Activated T-cell treated with anti-CD3 and anti-CD28 coated beads, Interleukin-2, amount 50 U/mL, for 24 hours (primary cell): Measurements from ENCODE around the gene USE1.

Experiments used
- DNase-seq: peaks from one replicate; pipeline ENCODE4 v3.0.0-alpha.2; 2020
- H3K27ac Mint-ChIP-seq: 2 replicates; pipeline ENCODE4 v1.8.0; 2020; ENCODE audit warnings: mild to moderate bottlenecking, mixed read lengths
- H3K27me3 Mint-ChIP-seq: 2 replicates; pipeline ENCODE4 v1.8.0; 2020; ENCODE audit warnings: mixed read lengths
- H3K36me3 Mint-ChIP-seq: 2 replicates; pipeline ENCODE4 v1.8.0; 2020; ENCODE audit warnings: low read depth, mixed read lengths
- H3K4me1 Mint-ChIP-seq: 2 replicates; pipeline ENCODE4 v1.8.0; 2020; ENCODE audit warnings: low read depth, mixed read lengths
- H3K4me3 Mint-ChIP-seq: 2 replicates; pipeline ENCODE4 v1.8.0; 2020; ENCODE audit warnings: mild to moderate bottlenecking, moderate library complexity, mixed read lengths
- H3K9me3 Mint-ChIP-seq: 2 replicates; pipeline ENCODE4 v1.8.0; 2020; ENCODE audit warnings: mixed read lengths

USE1 gene

GRCh38 chr19:17214508-17215126 is 540 bp upstream of the USE1 start:
- Mint-ChIP-seq H3K36me3 (peaks cover 73% of the 10 kb centered on the region), H3K27me3 (no peaks in the 10 kb centered on the region), H3K27ac (peak overlapping the region; percentile 97), H3K4me3 (peak overlapping the region; percentile 84), H3K4me1 (peaks cover 27% of the 10 kb centered on the region), H3K9me3 (no peaks in the 10 kb centered on the region)
- DNase-seq: no peak

DNA sequence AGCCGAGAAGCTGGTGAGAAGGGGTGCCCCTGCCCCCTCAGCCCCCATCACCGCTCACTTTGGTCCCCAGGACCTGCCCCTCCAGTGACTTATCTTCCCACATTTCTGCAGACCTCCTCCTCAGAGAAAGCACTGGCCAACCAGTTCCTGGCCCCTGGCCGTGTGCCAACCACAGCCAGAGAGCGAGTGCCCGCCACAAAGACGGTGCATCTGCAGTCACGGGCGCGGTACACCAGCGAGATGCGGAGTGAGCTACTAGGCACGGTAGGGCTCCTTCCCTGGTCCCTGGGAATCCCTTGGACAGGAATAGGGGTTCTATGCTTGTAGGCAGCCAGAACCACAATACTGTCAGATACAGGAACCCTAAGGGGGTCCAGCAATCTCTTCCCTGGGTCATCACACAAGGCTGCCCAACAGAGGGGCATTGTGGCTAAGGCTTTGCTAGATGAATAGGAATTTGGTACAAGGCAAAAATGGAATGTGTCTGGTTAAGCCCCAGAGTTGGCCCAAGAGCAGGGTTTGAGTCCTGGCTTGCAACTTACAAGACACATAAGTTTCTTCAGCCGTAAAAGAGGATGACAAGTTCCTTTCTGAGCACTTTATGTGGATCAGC is 1.0 kb downstream of the USE1 start:
- H3K9me3 Mint-ChIP-seq: no peaks in the 10 kb centered on the region
- DNase-seq: no peak
- peaks cover 30% of the 10 kb centered on the region for H3K4me1 Mint-ChIP-seq
- H3K27ac Mint-ChIP-seq: peak overlapping the region; percentile 97
- H3K4me3 Mint-ChIP-seq: peak overlapping the region; percentile 84
- no peaks in the 10 kb centered on the region for H3K27me3 Mint-ChIP-seq
- H3K36me3 Mint-ChIP-seq: peaks cover 63% of the 10 kb centered on the region

DNA sequence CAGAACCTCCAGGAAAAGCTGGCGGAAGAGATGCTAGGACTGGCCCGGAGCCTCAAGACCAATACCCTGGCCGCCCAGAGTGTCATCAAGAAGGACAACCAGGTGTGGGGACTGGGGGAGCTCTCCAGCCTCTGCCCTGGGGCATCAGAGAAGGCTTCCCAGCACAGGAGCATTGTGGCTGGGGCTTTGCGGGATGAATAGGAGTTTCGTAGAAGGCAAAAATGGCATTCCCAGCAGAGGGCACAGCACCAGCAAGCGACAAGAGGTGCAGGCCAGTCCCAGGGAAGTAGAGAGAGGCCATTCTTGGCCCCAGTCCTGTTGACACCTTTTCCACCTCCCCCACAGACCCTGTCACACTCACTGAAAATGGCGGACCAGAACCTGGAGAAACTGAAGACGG is 4.1 kb downstream of the USE1 start:
- H3K4me1 Mint-ChIP-seq: peaks cover 29% of the 10 kb centered on the region
- no peak overlapping the region for H3K4me3 Mint-ChIP-seq
- H3K36me3 Mint-ChIP-seq: peaks cover 43% of the 10 kb centered on the region
- H3K27me3 Mint-ChIP-seq: no peaks in the 10 kb centered on the region
- H3K9me3 Mint-ChIP-seq: no peaks in the 10 kb centered on the region
- DNase-seq: no peak
- H3K27ac Mint-ChIP-seq: no peak overlapping the region

GRCh38 chr19:17220207-17220758 is 5.1 kb downstream of the USE1 start:
- Mint-ChIP-seq H3K36me3 (peaks cover 40% of the 10 kb centered on the region), H3K4me3 (no peak overlapping the region), H3K4me1 (peaks cover 19% of the 10 kb centered on the region), H3K9me3 (no peaks in the 10 kb centered on the region), H3K27ac (no peak overlapping the region), H3K27me3 (no peaks in the 10 kb centered on the region)
- no peak for DNase-seq

DNA sequence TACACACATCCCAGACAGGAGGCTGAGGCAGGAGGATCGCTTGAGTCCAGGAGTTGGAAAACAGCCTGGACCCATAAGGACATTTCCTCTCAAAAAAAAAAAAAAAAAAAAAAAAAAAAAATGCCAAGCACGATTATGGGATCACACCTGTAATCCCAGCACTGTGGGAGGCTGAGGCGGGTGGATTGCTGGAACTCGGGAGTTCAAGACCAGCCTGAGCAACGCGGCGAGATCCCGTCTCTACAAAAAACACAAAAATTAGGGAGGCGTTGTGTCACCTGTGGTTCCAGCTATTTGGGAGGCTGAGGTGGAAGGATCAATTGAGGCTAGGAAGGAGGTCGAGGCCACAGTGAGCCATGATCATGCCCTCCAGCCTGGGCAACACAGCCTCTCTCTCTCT is 9.9 kb downstream of the USE1 start:
- DNase-seq: no peak
- H3K9me3 Mint-ChIP-seq: no peaks in the 10 kb centered on the region
- no peak overlapping the region for H3K27ac Mint-ChIP-seq
- peaks cover 13% of the 10 kb centered on the region for H3K4me1 Mint-ChIP-seq
- no peaks in the 10 kb centered on the region for H3K27me3 Mint-ChIP-seq
- peaks cover 2% of the 10 kb centered on the region for H3K36me3 Mint-ChIP-seq
- H3K4me3 Mint-ChIP-seq: peak overlapping the region; percentile 38

- peak; percentile 97 for DNase-seq
- Mint-ChIP-seq H3K27ac (peak within 1 kb of the TSS; percentile 97), H3K4me3 (peak within 1 kb of the TSS; percentile 87), H3K4me1 (peaks cover 10% of the 10 kb centered on the region), H3K36me3 (peaks cover 9% of the 10 kb centered on the region), H3K27me3 (no peaks in the 10 kb centered on the region), H3K9me3 (no peaks in the 10 kb centered on the region)
These were observed 11.1 kb downstream of the USE1 start, which contains the start of gene OCEL1 for GRCh38 chr19:17226002-17226933. Gene OCEL1, plus strand, starts transcription at chr19:17226226. Its CDS starts 22 bp downstream, at chr19:17226248.

DNA sequence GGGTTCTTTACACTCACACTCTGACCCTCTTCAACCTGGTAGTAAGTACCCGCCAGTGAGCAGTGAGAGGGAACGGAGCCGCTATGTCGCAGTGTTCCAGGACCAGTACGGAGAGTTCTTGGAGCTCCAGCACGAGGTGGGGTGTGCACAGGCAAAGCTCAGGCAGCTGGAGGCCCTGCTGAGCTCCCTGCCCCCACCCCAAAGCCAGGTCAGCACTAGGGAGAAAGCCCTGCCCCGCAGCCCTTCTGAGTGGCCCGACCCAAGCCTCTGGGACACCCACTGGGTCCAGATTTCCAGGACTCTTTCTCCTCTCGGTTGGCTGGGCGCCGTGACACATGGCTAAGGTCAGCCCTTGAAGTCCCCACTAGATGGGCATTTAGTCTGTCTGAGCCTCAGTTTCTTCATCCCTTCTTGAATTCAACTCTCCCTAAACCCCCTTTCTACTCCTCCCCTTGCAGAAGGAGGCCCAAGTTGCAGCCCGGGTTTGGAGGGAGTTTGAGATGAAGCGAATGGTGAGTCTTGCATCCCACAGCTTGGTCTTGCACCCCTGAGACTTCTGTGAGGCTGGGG is 12.7 kb downstream of the USE1 start:
- no peak overlapping the region for H3K4me3 Mint-ChIP-seq
- H3K36me3 Mint-ChIP-seq: peaks cover 22% of the 10 kb centered on the region
- no peaks in the 10 kb centered on the region for H3K27me3 Mint-ChIP-seq
- H3K27ac Mint-ChIP-seq: no peak overlapping the region
- H3K4me1 Mint-ChIP-seq: peaks cover 11% of the 10 kb centered on the region
- no peak for DNase-seq
- no peaks in the 10 kb centered on the region for H3K9me3 Mint-ChIP-seq

DNA sequence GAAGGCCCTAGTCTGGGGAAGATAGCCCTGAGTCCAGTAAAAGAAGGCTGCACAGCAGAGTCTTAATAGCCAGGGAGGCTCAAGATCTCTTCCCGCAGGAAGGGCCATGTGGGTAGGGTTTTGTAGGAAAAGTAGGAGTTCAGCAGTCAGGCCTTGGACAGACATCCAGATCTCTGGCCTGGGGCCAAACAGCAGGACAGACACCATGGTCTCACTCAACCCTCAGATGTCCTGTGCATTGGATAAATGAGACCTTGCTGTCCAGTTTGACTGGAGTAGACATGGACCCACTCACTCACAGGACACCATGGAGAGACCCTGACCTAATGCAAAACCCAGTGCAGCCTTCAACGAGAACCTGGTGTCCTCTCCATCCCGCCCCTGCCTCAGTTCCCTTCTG is 14.7 kb downstream of the USE1 start:
- H3K9me3 Mint-ChIP-seq: no peaks in the 10 kb centered on the region
- H3K4me3 Mint-ChIP-seq: no peak overlapping the region
- peaks cover 25% of the 10 kb centered on the region for H3K4me1 Mint-ChIP-seq

GRCh38 chr19:17232258-17232657 is 17.1 kb downstream of the USE1 start:
- Mint-ChIP-seq H3K4me3 (no peak overlapping the region), H3K36me3 (peaks cover 32% of the 10 kb centered on the region), H3K4me1 (peaks cover 17% of the 10 kb centered on the region), H3K27ac (no peak overlapping the region), H3K9me3 (no peaks in the 10 kb centered on the region), H3K27me3 (no peaks in the 10 kb centered on the region)
- DNase-seq: no peak

More for the DNA sequence above, 14.7 kb downstream of the USE1 start:
- H3K27me3 Mint-ChIP-seq: no peaks in the 10 kb centered on the region
- DNase-seq: no peak
- peaks cover 32% of the 10 kb centered on the region for H3K36me3 Mint-ChIP-seq
- H3K27ac Mint-ChIP-seq: no peak overlapping the region

DNA sequence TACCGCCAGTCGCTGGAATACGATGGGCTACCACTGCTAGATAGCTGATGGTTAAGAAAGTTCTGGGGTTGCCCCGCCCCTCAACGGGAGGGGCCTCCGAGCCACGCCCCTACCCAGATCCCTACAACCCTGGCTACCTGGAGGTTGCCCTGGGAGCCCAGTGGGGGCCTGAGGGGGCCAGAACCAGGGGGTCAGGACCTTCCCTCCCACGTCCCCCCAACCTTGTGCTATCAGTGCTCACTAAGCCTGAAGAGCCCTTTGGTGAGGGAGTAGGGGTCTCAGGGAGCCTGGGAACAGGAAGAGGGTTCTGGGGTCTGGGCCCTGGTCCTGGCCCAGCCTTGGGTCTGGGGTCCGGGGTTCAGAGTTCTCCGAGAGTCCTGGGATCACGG is 19.7 kb downstream of the USE1 start:
- Mint-ChIP-seq H3K36me3 (peaks cover 30% of the 10 kb centered on the region), H3K4me3 (peak overlapping the region; percentile 85)
- peak; percentile 85 for DNase-seq

GRCh38 chr19:17235300-17235970 is 20.3 kb downstream of the USE1 start:
- Mint-ChIP-seq H3K9me3 (no peaks in the 10 kb centered on the region), H3K4me1 (peaks cover 15% of the 10 kb centered on the region), H3K27me3 (no peaks in the 10 kb centered on the region), H3K36me3 (peaks cover 30% of the 10 kb centered on the region), H3K27ac (peak overlapping the region; percentile 87), H3K4me3 (peak overlapping the region; percentile 85)
- peak; percentile 83 for DNase-seq

More for the DNA sequence above, 19.7 kb downstream of the USE1 start:
- Mint-ChIP-seq H3K27ac (peak overlapping the region; percentile 87), H3K9me3 (no peaks in the 10 kb centered on the region), H3K4me1 (peaks cover 15% of the 10 kb centered on the region), H3K27me3 (no peaks in the 10 kb centered on the region)

- no peak overlapping the region for H3K27ac Mint-ChIP-seq
- H3K4me3 Mint-ChIP-seq: peak overlapping the region; percentile 85
- H3K36me3 Mint-ChIP-seq: peaks cover 24% of the 10 kb centered on the region
- DNase-seq: no peak
- H3K9me3 Mint-ChIP-seq: no peaks in the 10 kb centered on the region
- H3K27me3 Mint-ChIP-seq: no peaks in the 10 kb centered on the region
- peaks cover 15% of the 10 kb centered on the region for H3K4me1 Mint-ChIP-seq
These were observed 21.0 kb downstream of the USE1 start for GRCh38 chr19:17235971-17236777.

GRCh38 chr19:17236811-17237543 is 21.8 kb downstream of the USE1 start:
- no peak for DNase-seq
- Mint-ChIP-seq H3K27me3 (no peaks in the 10 kb centered on the region), H3K27ac (no peak overlapping the region), H3K4me1 (peaks cover 15% of the 10 kb centered on the region), H3K36me3 (peaks cover 17% of the 10 kb centered on the region), H3K4me3 (peak overlapping the region; percentile 23), H3K9me3 (no peaks in the 10 kb centered on the region)
